NCI-H345 (cell line): Measurements from ENCODE around the gene ADGRA1.
"Not testable (repeated sequence)": the region's sequence is repeated elsewhere in the genome, so short reads cannot be mapped to it uniquely, and the experiment has no call there.

Experiments
- DNase-seq: peaks from one replicate; lab custom pipeline; 2025; lab: John Stamatoyannopoulos, UW

Gene ADGRA1

DNA sequence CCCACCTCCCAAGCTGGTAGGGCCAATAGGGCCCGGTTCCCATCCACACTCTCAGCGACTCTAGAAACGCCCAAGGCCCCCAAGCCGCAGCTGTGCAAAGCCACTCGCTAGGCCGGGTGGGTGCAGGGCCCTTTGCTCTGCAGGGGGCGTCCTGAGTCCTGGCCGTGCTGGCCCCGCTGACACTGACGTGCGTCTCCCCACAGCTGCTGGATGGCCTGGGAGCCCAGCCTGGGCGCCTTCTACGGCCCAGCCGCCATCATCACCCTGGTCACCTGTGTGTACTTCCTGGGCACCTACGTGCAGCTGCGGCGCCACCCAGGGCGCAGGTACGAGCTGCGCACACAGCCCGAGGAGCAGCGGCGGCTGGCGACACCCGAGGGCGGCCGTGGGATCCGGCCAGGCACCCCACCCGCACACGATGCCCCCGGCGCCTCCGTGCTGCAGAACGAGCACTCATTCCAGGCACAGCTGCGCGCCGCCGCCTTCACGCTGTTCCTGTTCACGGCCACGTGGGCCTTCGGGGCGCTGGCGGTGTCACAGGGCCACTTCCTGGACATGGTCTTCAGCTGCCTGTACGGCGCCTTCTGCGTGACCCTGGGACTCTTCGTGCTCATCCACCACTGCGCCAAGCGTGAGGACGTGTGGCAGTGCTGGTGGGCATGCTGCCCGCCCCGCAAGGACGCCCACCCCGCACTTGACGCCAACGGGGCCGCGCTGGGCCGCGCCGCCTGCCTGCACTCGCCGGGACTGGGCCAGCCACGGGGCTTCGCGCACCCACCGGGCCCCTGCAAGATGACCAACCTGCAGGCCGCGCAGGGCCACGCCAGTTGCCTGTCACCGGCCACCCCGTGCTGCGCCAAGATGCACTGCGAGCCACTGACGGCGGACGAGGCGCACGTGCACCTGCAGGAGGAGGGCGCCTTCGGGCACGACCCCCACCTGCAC, 40.7 kb downstream of the ADGRA1 start:
- no peak for DNase-seq

DNA sequence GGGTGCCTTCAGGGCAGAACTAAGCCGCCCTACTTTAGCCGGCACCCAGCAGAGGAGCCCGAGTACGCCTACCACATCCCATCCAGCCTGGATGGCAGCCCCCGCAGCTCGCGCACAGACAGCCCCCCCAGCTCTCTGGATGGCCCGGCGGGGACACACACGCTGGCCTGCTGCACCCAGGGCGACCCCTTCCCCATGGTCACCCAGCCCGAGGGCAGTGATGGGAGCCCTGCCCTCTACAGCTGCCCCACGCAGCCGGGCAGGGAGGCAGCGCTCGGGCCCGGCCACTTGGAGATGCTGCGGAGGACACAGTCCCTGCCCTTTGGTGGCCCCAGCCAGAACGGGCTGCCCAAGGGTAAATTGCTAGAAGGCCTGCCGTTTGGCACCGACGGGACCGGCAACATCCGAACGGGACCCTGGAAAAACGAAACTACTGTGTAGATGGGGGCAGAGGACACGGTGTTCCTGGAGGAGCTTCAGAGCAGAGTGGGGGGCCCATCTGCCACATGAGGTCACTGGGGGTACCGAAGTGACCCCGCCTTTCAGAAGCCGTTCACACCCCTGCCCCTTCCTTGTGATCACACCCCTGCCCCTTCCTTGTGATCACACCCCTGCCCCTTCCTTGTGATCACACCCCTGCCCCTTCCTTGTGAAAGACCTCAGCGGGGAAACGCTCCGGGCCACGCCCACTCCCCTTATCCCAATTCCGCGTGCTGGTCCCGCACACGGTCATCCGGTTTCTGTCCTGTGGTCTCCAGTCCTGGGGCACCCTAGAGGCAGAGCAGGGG, 41.5 kb downstream of the ADGRA1 start:
- no peak for DNase-seq

DNA sequence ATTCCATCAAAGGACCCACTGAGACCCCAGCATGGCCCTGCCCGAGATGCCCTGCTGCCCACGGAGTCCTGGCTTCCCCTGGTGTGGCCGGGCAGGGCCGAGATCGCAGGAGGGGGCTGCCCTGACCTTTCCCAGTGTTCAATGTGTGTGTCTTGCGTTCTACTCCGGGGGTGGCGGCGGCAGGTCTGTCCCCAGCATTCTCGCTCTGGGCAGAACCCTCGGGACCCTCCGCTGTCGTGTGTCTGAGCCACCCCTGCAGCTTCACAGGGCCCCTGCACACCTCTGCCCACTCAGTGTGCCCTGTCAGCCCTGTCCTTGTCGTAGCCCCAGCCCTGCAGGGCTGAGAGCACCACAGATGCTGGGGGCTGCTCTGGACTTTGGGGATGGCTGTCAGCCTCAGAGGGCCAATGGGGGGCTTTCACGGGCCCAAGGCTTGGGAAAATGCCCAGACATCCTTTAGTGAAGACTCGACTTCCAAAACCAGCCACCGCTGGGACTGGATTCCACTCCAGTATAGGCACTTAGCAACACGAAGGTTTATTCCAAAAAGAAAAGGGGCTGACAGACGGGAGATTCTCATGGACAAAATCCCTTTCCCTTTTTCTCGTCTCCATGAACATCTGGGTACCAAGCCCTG, 42.3 kb downstream of the ADGRA1 start:
- DNase-seq: no peak

DNA sequence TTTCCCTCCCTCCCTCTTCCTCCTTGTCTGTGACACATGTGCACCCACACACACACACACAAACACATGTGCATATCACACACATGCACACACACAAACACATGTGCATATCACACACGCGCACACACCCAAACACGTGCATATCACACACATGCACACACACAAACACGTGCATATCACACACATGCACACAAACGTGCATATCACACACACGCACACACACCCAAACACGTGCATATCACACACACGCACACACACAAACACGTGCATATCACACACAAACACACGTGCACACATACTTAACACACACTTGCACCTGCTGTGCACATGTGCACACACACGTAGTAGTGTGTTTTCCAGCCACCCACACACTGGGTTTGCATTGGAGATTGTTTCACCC, 42.9 kb downstream of the ADGRA1 start:
- no peak for DNase-seq

DNA sequence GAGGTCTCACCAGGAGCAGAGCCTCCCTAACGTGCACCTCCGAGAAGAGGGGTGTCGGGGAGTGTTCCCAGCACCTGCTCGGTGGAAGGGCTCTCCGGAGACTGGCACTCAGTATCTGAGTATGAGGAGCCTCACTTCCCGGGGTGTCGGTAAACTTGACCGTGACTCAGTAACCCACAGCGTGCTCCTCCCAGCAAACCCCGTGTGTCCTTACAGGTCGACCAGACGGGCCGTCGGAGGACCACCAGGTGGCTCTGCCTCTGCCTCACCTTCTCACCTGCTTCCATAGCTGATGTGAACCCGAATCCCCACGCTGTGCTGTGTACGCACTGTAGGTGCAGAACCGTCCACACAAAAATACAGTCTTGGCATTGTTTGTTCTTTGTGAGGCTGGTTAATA, 43.3 kb downstream of the ADGRA1 start:
- DNase-seq: no peak

DNA sequence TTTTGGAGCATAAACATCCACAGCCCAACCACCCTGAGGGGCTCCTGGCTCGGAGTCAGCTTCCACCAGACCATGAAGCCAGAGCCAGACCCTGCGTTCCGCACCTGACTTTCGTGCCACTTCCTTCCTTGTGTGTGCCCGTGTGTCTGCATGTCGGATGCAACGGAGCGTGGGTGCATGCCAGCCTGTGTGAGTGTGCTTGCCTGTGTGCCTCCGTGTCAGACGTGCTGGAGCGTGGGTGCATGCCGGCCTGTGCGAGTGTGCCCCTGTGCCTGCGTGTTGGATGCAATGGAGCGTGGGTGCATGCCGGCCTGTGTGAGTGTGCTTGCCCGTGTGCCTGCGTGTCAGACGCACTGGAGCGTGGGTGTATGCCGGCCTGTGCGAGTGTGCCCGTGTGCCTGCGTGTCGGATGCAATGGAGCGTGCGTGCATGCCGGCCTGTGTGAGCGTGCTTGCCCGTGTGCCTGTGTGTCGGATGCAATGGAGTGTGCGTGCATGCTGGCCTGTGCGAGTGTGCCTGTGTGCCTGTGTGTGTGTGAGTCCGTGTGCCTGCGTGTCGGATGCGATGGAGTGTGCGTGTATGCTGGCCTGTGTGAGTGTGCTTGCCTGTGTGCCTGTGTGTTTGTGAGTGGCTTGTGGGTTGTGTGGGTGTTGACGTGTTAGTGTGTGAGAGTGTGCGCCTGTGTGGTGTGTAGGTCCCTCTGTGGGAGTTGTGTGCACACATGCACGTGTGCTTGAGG, 44.2 kb downstream of the ADGRA1 start:
- no peak for DNase-seq

DNA sequence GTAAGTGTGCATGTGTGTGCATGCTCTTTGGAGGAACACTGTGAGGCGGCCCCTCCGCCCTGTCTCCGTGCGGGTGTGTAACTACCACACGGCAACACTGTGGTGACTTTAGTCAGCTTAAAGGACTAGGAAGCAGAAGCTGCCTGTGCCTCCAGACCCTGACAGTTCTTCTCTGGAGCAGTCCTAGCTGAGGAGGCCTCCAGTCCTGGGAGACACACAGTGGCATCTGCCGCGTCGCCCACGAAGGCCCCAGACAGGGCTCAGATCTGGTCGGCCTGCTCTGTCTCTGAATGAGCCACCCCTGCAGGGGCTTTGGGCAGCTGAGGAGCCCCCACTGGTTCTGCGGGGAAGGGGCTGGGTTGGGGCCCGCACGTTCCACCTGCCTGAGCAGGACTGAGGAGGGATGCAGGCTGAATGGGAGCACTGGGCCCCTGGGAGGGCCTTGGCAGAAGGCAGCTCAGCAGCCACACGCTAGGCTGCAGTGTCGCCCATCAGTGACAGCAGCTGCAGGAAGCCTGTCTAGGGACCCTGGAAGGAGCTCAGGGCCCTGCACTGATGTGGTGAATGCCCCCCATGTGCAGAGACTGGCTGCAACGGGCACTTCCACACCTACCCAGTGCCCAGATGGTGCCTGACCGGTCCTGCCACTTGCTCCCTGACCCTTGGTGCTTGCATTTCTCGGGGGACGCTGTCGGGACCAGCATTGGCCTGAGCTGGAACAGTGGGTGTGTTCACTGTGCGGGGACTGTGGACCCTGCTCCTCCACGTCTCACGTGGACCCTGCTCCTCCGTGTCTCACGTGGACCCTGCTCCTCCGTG, 45.0 kb downstream of the ADGRA1 start:
- DNase-seq: no peak

DNA sequence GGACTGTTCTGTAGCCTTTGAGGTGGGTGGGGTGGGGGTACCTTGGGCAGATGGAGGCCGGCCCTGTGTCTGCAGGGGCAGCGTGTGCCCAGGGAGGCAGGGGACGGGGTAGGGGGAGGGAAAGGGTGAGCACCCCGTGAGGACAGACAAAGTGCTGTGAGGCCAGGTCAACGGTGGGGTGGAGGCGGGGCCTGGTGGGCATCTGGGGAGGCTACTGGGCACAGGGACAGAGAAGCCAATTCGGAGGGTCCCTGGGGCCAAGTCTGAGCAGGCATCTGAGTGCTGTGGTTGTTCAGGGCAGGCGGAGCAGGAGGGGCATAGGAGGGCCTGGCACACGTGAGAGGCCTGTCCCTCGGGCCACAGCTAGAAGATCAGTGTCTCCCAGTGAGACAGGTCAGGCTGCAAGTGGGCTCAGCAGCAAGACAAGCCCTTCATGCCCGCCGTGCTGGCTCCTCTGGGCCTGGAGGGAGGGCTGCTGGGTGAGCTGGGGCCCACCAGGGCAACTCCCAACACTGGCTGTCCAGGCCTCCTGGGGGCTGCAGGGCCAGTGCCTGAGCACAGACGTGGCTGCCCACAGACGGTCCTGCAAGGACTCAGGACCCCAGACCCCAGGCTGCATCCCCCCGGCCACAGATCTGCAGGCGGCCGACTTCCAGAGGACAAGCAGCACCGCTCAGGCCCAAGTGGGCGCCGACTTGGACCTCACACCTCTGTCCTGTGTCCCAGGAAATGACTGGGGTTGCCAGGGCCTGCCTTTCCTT, 45.9 kb downstream of the ADGRA1 start:
- no peak for DNase-seq

DNA sequence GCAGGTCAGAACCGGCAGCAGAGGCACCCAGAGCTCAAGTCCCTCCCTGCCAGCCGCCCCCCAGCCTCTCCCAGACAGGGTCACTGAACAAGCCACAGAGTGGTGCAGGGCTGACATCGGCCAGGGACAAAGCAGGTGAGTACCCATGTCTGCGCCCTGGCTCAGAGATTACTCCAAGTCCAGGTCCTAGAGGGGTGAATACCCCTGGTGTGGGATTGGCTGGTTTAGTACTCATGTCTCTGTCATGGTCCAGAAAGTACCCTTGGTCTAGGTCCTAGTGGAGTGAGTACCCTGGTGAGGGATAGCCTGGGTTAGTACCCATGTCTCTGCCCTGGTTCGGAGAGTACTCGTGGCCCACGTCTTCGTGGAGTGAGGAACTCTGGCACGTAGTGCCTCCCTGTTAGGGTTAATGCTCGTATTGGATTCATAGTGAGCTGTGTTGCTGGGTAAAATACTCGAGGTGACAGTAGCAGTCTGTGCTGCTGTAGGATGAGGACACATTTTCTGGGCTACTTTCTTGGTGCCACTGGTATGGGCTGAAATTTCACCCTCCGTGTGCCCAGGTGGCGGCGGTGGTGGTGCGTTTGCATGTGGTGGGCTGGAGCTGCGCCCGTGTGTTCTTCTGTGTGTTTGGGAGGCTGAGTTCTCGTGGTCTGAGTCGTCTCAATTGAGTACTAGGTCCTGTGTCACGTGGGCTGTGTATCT, 46.8 kb downstream of the ADGRA1 start:
- DNase-seq: no peak

DNA sequence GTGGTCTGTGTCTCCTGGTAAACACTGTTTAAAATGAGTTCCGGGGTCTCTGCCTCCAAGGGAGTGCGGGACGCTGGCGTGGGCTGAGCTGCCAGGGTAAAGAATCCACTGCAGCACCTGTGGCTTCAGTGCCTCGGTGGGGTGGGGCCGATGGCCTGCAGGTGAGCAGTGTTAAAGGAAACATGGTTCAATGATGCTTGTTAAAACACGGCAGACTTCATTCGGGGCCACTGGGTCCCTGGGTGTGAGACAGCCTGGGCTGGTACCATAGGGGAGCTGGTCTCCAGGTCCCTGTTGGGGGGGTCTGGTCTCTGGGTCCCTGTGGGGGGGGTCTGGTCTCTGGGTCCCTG, 47.4 kb downstream of the ADGRA1 start:
- DNase-seq: no peak

DNA sequence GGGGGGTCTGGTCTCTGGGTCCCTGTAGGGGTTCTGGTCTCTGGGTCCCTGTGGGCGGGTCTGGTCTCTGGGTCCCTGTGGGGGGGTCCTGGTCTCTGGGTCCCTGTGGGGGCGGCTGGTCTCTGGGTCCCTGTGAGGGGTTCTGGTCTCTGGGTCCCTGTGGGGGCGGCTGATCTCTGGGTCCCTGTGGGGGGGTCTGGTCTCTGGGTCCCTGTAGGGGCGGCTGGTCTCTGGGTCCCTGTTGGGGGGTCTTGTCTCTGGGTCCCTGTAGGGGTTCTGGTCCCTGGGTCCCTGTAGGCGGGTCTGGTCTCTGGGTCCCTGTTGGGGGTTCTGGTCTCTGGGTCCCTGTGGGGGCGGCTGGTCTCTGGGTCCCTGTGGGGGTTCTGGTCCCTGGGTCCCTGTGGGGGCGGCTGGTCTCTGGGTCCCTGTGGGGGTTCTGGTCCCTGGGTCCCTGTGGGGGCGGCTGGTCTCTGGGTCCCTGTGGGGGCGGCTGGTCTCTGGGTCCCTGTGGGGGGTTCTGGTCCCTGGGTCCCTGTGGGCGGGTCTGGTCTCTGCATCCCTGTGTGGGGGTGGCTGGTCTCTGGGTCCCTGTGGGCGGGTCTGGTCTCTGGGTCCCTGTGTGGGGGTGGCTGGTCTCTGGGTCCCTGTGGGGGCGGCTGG, 49.9 kb downstream of the ADGRA1 start:
- DNase-seq: not testable (repeated sequence)

DNA sequence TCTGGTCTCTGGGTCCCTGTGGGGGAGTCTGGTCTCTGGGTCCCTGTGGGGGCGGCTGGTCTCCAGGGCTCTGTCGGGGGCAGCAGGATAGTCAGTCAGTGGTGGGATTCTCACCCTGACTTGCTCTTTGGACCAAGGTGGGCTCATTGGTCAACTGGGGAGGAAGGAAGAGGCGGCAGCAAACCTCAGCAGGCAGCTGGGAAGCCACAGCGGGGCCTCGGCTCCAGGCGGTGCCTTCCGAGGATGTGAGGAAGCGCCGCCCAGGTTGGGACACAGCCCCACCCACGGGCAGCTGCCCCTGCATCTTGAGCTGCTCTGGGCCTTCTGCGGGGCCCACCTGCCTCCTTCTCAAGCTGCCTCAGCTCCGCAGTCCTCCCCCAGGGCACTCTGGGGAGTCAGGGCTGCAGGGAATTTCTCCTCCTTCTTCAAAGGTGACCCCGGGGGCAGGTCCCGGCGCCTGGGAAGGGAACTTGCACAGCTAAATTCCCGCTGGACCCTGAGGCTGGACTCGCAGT, 51.9 kb downstream of the ADGRA1 start:
- no peak for DNase-seq

DNA sequence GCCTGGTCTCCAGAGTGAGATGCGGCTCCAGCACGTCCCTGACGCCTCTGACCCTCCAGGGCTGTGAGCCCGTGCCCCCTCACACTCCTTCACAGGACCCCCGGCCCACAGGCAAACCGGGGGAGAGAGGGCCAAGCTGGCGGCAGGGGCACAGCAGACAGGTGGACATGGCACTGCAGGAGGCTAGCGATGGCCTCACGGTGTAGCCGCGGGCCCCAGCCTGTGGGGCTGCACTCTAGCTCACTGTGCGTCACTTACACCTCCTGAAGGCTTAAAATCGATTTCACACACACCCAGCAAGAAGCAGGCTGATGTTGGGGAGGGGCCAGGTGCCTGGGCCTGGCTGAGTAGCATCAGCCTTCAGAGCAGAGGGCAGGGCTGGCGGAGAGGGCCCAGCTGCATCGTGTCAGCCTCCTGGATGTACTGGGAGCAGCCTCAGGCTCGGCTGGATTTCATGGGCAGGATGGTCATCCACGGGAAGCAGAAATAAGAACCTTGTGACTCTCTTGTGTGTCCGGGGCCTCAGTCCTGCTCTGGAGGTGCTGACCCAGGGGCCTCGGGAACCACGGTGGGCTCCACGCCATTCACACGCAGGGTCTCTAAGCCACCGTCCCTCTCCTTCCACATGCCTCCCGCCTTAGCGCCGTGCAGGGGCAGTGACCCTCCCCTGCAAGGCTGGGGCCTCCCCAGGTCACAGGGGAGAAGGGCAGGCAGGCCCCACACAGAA, 52.9 kb downstream of the ADGRA1 start:
- no peak for DNase-seq

DNA sequence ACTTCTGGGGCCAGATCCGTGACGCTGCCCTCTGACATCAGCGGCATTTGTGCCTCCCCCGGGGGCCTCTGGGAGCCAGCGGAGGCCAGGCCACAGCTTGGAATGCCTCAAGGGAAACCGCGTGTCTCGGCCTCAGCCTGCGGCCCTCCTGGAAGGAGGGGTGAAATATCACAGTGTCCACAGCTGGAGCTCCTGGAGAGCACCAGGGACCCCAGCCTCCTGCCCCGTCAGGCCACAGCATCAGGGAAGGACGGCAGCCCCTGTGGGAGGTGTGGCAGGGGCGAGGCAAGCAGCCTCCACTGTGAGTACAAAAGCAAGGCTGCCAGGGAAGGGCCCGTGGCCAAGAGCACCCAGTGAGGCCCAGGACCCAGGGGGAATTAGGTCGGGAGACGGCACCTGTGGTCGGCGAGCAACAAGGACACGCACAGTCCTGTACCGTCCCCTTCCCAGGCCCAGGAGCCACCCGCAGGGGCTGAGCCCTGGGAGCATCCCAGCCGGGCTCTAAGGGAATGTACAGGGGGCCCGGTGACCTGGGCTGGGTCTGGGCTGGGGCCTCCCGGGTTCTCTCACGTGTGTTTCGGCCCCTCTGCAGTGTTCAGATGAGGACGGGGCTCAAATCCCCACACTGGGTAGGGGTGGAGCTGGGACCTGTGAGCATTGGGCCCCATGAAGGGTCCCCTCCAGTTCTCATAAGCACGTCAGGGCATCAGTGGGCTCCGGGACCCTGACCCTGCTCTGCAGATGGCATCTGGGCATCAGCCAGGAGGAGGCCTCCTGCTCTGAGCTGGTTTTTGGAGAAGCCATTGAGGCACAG, 53.6 kb downstream of the ADGRA1 start:
- DNase-seq: no peak

DNA sequence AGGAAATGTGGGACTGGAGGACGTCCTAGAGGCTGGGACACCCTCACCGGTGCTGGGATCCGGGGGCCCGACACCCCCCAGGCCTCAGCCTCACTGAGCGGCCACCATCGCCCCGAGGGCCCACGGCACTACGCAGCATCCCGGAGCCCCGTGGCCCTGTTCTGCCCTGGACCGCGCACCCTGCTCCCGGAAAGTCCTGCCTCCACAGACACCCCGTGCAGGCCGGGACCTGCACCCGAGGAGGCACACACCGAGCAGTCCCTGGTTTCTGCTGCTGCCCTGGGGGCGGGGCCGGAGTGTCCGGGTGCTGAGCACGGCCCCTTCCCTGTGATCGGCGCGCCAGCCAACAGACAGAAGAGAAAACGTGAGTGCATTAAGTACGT, 54.2 kb downstream of the ADGRA1 start:
- no peak for DNase-seq

DNA sequence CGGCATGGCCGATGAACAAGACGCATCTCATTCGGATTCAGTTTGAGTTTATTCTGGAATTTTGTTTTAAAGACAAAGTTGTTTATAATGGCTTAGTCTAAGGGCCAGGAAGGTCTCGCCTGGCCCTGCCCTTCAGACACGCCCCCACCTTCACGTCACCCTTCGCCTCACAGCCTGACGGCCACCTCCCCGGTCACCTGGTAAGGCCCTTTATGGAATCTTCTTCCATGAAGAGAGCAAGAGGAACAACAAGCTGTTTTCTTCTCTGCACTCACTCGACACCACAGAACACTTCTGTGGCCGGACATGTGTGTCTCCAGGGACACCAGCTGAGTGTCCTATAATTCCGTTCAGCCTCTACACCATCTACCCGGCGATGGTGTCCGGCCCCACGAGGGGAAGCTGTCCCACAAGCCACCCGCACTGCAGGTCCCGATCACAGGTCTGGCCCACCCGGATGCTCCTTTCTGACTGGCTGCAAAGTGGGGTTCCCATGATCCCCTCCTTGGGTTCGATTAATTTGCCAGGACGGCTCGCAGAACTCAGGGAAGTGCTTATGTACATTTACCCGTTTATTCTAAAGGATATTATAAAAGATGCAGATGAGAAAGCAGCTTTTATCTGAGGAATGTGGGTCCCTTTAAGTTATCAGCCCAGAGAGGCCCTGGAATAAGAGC, 54.9 kb downstream of the ADGRA1 start:
- no peak for DNase-seq

DNA sequence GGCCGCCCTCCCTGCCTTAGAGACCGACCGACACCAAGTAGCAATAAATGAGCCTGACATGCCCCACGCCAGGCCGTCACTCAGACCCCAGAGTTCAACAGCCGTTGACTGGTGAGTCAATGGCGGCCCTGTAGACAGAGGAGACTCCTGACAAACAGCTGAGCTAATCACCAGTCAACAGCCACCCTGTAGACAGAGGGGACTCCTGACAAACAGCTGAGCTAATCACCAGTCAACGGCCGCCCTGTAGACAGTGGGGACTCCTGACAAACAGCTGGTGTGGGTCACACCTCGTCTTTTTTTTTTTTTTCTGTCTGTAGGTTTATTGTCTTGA, 55.4 kb downstream of the ADGRA1 start:
- no peak for DNase-seq
